ENCODE data around the gene MYL5. TPM values are rescaled to one million over a fixed set of nuclear protein-coding genes. Genes with fewer than 3 reads are reported as not detected.

The MYL5 gene
- total and polyA plus RNA-seq, 2 of the 13 experiments (the other 11 are each of a cell fraction or from before 2014, with no cell fraction given): 6.5 to 16.0 TPM

DNA sequence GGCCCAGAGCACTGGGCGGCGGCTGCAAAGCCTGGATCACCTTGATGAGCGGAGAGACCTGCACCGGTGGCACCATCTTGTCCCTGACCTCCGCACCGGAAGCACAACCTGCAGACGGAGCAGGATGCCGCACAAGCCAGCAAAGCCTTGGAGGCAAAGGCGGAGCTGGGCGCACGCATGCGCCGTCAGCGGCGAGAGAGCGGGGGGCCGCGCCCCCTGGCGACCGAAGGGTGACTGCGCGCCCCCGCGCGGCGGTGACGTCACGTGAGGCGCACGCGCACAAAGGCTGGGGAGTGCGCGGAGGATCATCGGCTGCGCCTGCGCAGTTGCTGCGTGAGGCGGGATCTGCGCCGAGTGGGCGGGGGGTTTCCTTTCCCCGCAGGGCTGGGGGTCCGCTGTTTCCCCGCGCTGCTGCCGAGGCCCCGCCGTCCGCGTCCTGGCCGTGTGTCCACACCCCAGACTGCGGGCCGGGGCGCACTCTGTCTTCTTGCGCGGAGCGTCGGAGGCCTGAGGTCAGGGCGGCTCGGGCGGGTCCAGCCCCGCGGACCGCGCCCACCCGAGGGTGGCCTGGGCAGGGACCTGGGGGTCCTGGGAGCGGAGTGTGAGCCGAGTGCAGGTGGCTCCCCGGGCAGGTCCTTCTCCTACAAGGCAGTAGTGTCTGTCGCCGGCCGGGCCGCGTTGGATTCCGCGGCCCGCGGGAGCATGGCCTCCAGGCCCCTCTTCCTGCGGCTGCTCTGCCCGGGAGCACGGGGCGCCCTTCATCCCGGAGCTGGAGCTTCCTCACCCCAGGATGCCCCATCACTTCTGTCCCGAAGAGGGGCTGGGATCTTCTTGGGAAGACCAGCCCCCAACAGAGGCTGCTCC lies at the start of gene MYL5, which contains the start of gene ATP5ME (continued):
- TF ChIP-seq ZNF326 (CRISPR knock-in tag; IDR thresholded peaks at IDR 0.05; ENCODE audit: borderline replicate concordance) (no peak; the same call in 1 of the 2 replicates), CCDC6 (CRISPR knock-in tag; IDR thresholded peaks at IDR 0.05) (peak; percentile 74), ZNF350 (CRISPR knock-in tag; IDR thresholded peaks at IDR 0.05; ENCODE audit: borderline replicate concordance, low read depth) (peak; percentile 31; the same call in 1 of the 2 replicates), DNMT1 (CRISPR knock-in tag; IDR thresholded peaks at IDR 0.05) (no peak), ZNF207 (IDR thresholded peaks at IDR 0.05; ENCODE audit: borderline replicate concordance) (no peak), GATAD1 (CRISPR knock-in tag; IDR thresholded peaks at IDR 0.05) (peak; percentile 94), ATRX (CRISPR knock-in tag; IDR thresholded peaks at IDR 0.05; ENCODE audit: borderline replicate concordance) (no peak), ZBTB8A (CRISPR knock-in tag; IDR thresholded peaks at IDR 0.05; ENCODE audit: borderline replicate concordance, low read depth) (0 out of 2 replicates have a peak, but pooled peaks have one; percentile 49), NAIF1 (CRISPR knock-in tag; IDR thresholded peaks at IDR 0.05; ENCODE audit: borderline replicate concordance) (peak; percentile 79; the same call in 1 of the 2 replicates), RNF219 (CRISPR knock-in tag; IDR thresholded peaks at IDR 0.05) (no peak)
- TF ChIP-seq, protein P1, sequence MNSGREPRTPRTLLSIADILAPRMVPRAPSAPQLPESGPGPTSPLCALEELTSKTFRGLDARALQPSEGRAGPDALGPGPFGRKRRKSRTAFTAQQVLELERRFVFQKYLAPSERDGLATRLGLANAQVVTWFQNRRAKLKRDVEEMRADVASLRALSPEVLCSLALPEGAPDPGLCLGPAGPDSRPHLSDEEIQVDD (CRISPR knock-in tag; IDR thresholded peaks at IDR 0.05; ENCODE audit: borderline replicate concordance): peak; percentile 20; the same call in 1 of the 2 replicates
- TF ChIP-seq, protein P2, sequence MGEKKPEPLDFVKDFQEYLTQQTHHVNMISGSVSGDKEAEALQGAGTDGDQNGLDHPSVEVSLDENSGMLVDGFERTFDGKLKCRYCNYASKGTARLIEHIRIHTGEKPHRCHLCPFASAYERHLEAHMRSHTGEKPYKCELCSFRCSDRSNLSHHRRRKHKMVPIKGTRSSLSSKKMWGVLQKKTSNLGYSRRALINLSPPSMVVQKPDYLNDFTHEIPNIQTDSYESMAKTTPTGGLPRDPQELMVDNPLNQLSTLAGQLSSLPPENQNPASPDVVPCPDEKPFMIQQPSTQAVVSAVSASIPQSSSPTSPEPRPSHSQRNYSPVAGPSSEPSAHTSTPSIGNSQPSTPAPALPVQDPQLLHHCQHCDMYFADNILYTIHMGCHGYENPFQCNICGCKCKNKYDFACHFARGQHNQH (CRISPR knock-in tag; IDR thresholded peaks at IDR 0.05): 0 out of 2 replicates have a peak, but pooled peaks have one; percentile 28
- TF ChIP-seq, protein P3, sequence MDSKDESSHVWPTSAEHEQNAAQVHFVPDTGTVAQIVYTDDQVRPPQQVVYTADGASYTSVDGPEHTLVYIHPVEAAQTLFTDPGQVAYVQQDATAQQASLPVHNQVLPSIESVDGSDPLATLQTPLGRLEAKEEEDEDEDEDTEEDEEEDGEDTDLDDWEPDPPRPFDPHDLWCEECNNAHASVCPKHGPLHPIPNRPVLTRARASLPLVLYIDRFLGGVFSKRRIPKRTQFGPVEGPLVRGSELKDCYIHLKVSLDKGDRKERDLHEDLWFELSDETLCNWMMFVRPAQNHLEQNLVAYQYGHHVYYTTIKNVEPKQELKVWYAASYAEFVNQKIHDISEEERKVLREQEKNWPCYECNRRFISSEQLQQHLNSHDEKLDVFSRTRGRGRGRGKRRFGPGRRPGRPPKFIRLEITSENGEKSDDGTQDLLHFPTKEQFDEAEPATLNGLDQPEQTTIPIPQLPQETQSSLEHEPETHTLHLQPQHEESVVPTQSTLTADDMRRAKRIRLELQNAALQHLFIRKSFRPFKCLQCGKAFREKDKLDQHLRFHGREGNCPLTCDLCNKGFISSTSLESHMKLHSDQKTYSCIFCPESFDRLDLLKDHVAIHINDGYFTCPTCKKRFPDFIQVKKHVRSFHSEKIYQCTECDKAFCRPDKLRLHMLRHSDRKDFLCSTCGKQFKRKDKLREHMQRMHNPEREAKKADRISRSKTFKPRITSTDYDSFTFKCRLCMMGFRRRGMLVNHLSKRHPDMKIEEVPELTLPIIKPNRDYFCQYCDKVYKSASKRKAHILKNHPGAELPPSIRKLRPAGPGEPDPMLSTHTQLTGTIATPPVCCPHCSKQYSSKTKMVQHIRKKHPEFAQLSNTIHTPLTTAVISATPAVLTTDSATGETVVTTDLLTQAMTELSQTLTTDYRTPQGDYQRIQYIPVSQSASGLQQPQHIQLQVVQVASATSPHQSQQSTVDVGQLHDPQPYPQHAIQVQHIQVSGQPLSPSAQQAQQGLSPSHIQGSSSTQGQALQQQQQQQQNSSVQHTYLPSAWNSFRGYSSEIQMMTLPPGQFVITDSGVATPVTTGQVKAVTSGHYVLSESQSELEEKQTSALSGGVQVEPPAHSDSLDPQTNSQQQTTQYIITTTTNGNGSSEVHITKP (CRISPR knock-in tag; IDR thresholded peaks at IDR 0.05; ENCODE audit: low read depth): 0 out of 2 replicates have a peak, but pooled peaks have one; percentile 17
- TF ChIP-seq, protein P4, sequence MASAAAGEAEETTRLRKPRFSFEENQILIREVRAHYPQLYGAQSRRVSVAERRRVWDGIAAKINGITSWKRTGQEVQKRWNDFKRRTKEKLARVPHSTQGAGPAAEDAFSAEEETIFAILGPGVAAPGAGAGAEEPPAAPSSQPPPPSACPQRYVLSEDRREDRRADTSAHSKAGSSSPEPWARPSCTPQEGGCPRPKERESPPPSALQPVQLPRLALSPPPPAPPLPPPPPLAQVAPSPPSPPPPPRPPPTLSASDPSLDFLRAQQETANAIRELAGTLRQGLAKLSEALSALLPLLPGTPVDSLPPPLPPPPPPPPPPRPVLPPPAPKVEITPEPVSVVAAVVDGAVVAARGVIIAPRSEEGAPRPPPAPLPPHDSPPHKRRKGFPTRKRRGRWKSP (CRISPR knock-in tag; IDR thresholded peaks at IDR 0.05): 0 out of 2 replicates have a peak, but pooled peaks have one; percentile 63
- TF ChIP-seq, protein P5, sequence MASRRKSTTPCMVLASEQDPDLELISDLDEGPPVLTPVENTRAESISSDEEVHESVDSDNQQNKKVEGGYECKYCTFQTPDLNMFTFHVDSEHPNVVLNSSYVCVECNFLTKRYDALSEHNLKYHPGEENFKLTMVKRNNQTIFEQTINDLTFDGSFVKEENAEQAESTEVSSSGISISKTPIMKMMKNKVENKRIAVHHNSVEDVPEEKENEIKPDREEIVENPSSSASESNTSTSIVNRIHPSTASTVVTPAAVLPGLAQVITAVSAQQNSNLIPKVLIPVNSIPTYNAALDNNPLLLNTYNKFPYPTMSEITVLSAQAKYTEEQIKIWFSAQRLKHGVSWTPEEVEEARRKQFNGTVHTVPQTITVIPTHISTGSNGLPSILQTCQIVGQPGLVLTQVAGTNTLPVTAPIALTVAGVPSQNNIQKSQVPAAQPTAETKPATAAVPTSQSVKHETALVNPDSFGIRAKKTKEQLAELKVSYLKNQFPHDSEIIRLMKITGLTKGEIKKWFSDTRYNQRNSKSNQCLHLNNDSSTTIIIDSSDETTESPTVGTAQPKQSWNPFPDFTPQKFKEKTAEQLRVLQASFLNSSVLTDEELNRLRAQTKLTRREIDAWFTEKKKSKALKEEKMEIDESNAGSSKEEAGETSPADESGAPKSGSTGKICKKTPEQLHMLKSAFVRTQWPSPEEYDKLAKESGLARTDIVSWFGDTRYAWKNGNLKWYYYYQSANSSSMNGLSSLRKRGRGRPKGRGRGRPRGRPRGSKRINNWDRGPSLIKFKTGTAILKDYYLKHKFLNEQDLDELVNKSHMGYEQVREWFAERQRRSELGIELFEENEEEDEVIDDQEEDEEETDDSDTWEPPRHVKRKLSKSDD (CRISPR knock-in tag; IDR thresholded peaks at IDR 0.05; ENCODE audit: low read depth): peak; percentile 75; the same call in 1 of the 2 replicates
